HEK293 (cell line): ENCODE data around the gene FAM217B.

Experiments
- CTCF ChIA-PET: fragments of 350-600 bp; formaldehyde crosslinking; extraction: SDS; loops from one replicate; lab custom pipeline; 2021; ENCODE audit warnings: antibody characterized with exemption; lab: Yijun Ruan, JAX
- POLR2A ChIA-PET: fragments of 300-600 bp; formaldehyde crosslinking; extraction: SDS; loops from one replicate; lab custom pipeline; 2020; ENCODE audit warnings: antibody characterized with exemption, inconsistent platforms; lab: Yijun Ruan, JAX
- H3K27ac ChIP-seq: fragments of 200-500 bp; sonication (Bioruptor generic); 2 replicates; pipeline ENCODE4 v1.5.1; 2014; ENCODE audit warnings: low read depth, low read length, control low read depth, inconsistent platforms; ENCODE audit errors: extremely low read depth
- H3K36me3 ChIP-seq, 2 experiments: fragments of 200-500 bp in 1 of 2; sonication (Bioruptor generic) in 1 of 2; 1 replicate in 1 of 2; 2 replicates in 1 of 2; pipeline ENCODE4 v1.5.1; 2014 to 2017; ENCODE audit warnings: inconsistent platforms in 2 of 2, low read length in 2 of 2; ENCODE audit not compliant: control insufficient read depth in 2 of 2, insufficient read depth in 1 of 2
- H3K4me1 ChIP-seq: fragments of 200-500 bp; sonication (Bioruptor generic); 2 replicates; pipeline ENCODE4 v1.5.1; 2014; ENCODE audit warnings: mild to moderate bottlenecking, low read length, inconsistent platforms; ENCODE audit not compliant: control insufficient read depth, insufficient read depth
- H3K4me3 ChIP-seq: 2 replicates; pipeline ENCODE4 v1.5.1; 2011; ENCODE audit warnings: low read depth, mild to moderate bottlenecking, control low read depth, low read length, moderate library complexity
- H3K9me3 ChIP-seq: fragments of 200-500 bp; sonication (Bioruptor generic); 2 replicates; pipeline ENCODE4 v1.5.1; 2014; ENCODE audit warnings: low read depth, low read length, inconsistent platforms; ENCODE audit not compliant: control insufficient read depth, insufficient read depth
- GLIS1 ChIP-seq: fragments of 450-650 bp; formaldehyde crosslinking; IDR thresholded peaks from 2 replicates; pipeline ENCODE4 v1.5.1; 2016; ENCODE audit warnings: missing biosample characterization, missing genetic modification characterization
- HOXA7 ChIP-seq: sonication (generic); formaldehyde crosslinking; IDR thresholded peaks from 2 replicates; pipeline ENCODE4 v1.8.1; 2022; ENCODE audit warnings: missing genetic modification reagents, borderline replicate concordance
- KLF16 ChIP-seq: fragments of 450-650 bp; formaldehyde crosslinking; IDR thresholded peaks from 2 replicates; pipeline ENCODE4 v1.5.1; 2017; ENCODE audit warnings: missing biosample characterization, missing genetic modification characterization
- KLF9 ChIP-seq: fragments of 450-650 bp; formaldehyde crosslinking; IDR thresholded peaks from 2 replicates; pipeline ENCODE4 v1.5.1; 2016; ENCODE audit warnings: missing biosample characterization, missing genetic modification characterization, low read depth
- PRDM4 ChIP-seq: fragments of 450-650 bp; formaldehyde crosslinking; IDR thresholded peaks from 2 replicates; pipeline ENCODE4 v1.5.1; 2017; ENCODE audit warnings: missing biosample characterization, missing genetic modification characterization
- SETDB1 ChIP-seq: IDR thresholded peaks from one replicate; pipeline ENCODE4 v1.6.1; 2017; ENCODE audit warnings: mild to moderate bottlenecking, low read length, moderate library complexity, mixed read lengths; ENCODE audit not compliant: insufficient read length
- TCF7L2 ChIP-seq: IDR thresholded peaks from 2 replicates; pipeline ENCODE4 v1.6.1; 2011; ENCODE audit warnings: low read depth, mild to moderate bottlenecking, inconsistent platforms, low read length, moderate library complexity, borderline replicate concordance
- ZBTB10 ChIP-seq: fragments of 450-650 bp; formaldehyde crosslinking; IDR thresholded peaks from 2 replicates; pipeline ENCODE4 v1.5.1; 2016; ENCODE audit warnings: missing biosample characterization, missing genetic modification characterization
- ZBTB44 ChIP-seq: fragments of 450-650 bp; IDR thresholded peaks from 2 replicates; pipeline ENCODE4 v1.5.1; 2018; ENCODE audit warnings: missing biosample characterization, mild to moderate bottlenecking, missing genetic modification characterization
- ZBTB8A ChIP-seq: fragments of 450-650 bp; formaldehyde crosslinking; IDR thresholded peaks from 2 replicates; pipeline ENCODE4 v1.5.1; 2016; ENCODE audit warnings: missing biosample characterization, missing genetic modification characterization
- ZFHX2 ChIP-seq: fragments of 450-650 bp; formaldehyde crosslinking; conservative IDR thresholded peaks from 2 replicates; pipeline ENCODE4 v1.5.1; 2016; ENCODE audit warnings: missing biosample characterization, missing genetic modification characterization
- ZFP3 ChIP-seq: fragments of 450-650 bp; formaldehyde crosslinking; IDR thresholded peaks from 2 replicates; pipeline ENCODE4 v1.5.1; 2016; ENCODE audit warnings: low read depth, missing biosample characterization, missing genetic modification characterization
- ZIC2 ChIP-seq: fragments of 450-650 bp; formaldehyde crosslinking; IDR thresholded peaks from 2 replicates; pipeline ENCODE4 v1.5.1; 2016; ENCODE audit warnings: missing biosample characterization, missing genetic modification characterization
- ZNF140 ChIP-seq: fragments of 450-650 bp; formaldehyde crosslinking; IDR thresholded peaks from 2 replicates; pipeline ENCODE4 v1.5.1; 2016; ENCODE audit warnings: missing biosample characterization, missing genetic modification characterization
- ZNF18 ChIP-seq: fragments of 450-650 bp; formaldehyde crosslinking; IDR thresholded peaks from 2 replicates; pipeline ENCODE4 v1.5.1; 2016; ENCODE audit warnings: missing biosample characterization, missing genetic modification characterization
- ZNF202 ChIP-seq: fragments of 450-650 bp; formaldehyde crosslinking; IDR thresholded peaks from 2 replicates; pipeline ENCODE4 v1.5.1; 2016; ENCODE audit warnings: missing biosample characterization, missing genetic modification characterization, borderline replicate concordance
- ZNF274 ChIP-seq, 2 experiments: fragments of 200-500 bp in 1 of 2; fragments of 450-650 bp in 1 of 2; sonication (Bioruptor generic) in 1 of 2; formaldehyde crosslinking in 1 of 2; IDR thresholded peaks; 2 replicates each; pipeline versions ENCODE4 v1.5.1 to v1.6.1; 2014 to 2016; ENCODE audit warnings: borderline replicate concordance in 1 of 2, inconsistent platforms in 1 of 2, low read length in 1 of 2, missing biosample characterization in 1 of 2, missing genetic modification characterization in 1 of 2
- ZNF311 ChIP-seq: fragments of 450-650 bp; formaldehyde crosslinking; IDR thresholded peaks from 2 replicates; pipeline ENCODE4 v1.5.1; 2017; ENCODE audit warnings: missing biosample characterization, missing genetic modification characterization, borderline replicate concordance
- ZNF48 ChIP-seq: fragments of 450-650 bp; formaldehyde crosslinking; IDR thresholded peaks from 2 replicates; pipeline ENCODE4 v1.5.1; 2016; ENCODE audit warnings: missing biosample characterization, missing genetic modification characterization
- ZNF645 ChIP-seq: fragments of 450-650 bp; formaldehyde crosslinking; IDR thresholded peaks from 2 replicates; pipeline ENCODE4; 2016; ENCODE audit warnings: missing biosample characterization, missing genetic modification characterization
- ZNF658 ChIP-seq: fragments of 450-650 bp; formaldehyde crosslinking; IDR thresholded peaks from 2 replicates; pipeline ENCODE4; 2016; ENCODE audit warnings: missing biosample characterization, missing genetic modification characterization
- ZNF843 ChIP-seq: fragments of 450-650 bp; formaldehyde crosslinking; IDR thresholded peaks from 2 replicates; pipeline ENCODE4 v1.5.1; 2016; ENCODE audit warnings: missing biosample characterization, missing genetic modification characterization
- ZSCAN16 ChIP-seq: fragments of 450-650 bp; formaldehyde crosslinking; IDR thresholded peaks from 2 replicates; pipeline ENCODE4 v1.5.1; 2016; ENCODE audit warnings: missing biosample characterization, missing genetic modification characterization

FAM217B gene

GRCh38 chr20:59962155-59962554 is 22.0 kb downstream of the FAM217B start:
- Histone ChIP-seq H3K4me1 (peaks cover 3% of the 10 kb centered on the region; the same call in 1 of the 2 replicates), H3K9me3 (no peaks in the 10 kb centered on the region), H3K4me3 (no peak overlapping the region), H3K36me3 (no peaks in the 10 kb centered on the region), H3K27ac (no peak overlapping the region)
- TF ChIP-seq ZSCAN16 (tag by site-specific recombination): no peak
- TF ChIP-seq SETDB1: no peak
- no peak for TF ChIP-seq GLIS1 (tag by site-specific recombination)
- TF ChIP-seq ZNF274 (IDR thresholded peaks at IDR 0.05; ENCODE audit: low read length): no peak
- TF ChIP-seq ZNF274 (tag by site-specific recombination; IDR thresholded peaks at IDR 0.05; ENCODE audit: borderline replicate concordance): no peak
- no peak for TF ChIP-seq ZIC2
- TF ChIP-seq ZBTB8A (tag by site-specific recombination): no peak
- ChIA-PET POLR2A (no interaction called here), CTCF (no interaction called here)

- no peak for TF ChIP-seq ZNF843 (tag by site-specific recombination)
- peak; percentile 18; the same call in 1 of the 2 replicates for TF ChIP-seq ZNF140 (tag by site-specific recombination)
- no peak for TF ChIP-seq ZBTB10
- TF ChIP-seq, all 188 proteins: peak for 1
- H3K9me3 ChIP-seq: no peaks in the 10 kb centered on the region
- H3K4me3 ChIP-seq: no peak overlapping the region
- CTCF ChIA-PET: no interaction called here
- no peaks in the 10 kb centered on the region for H3K4me1 ChIP-seq
- POLR2A ChIA-PET: no interaction called here
- no peaks in the 10 kb centered on the region for H3K36me3 ChIP-seq
- H3K27ac ChIP-seq: no peak overlapping the region
Observed at GRCh38 chr20:59966428-59966827, 26.2 kb downstream of the FAM217B start.

- Histone ChIP-seq H3K9me3 (no peaks in the 10 kb centered on the region), H3K4me1 (no peaks in the 10 kb centered on the region), H3K4me3 (no peak overlapping the region), H3K36me3 (no peaks in the 10 kb centered on the region), H3K27ac (no peak overlapping the region)
- ChIA-PET CTCF (no interaction called here), POLR2A (no interaction called here)
- TF ChIP-seq ZBTB44 (tag by site-specific recombination): no peak
- TF ChIP-seq ZIC2: no peak
- TF ChIP-seq ZFHX2 (tag by site-specific recombination): no peak
- TF ChIP-seq ZNF18 (tag by site-specific recombination): no peak
- no peak for TF ChIP-seq ZNF48 (tag by site-specific recombination)
- TF ChIP-seq ZNF658 (tag by site-specific recombination): no peak
- no peak for TF ChIP-seq PRDM4 (tag by site-specific recombination)
- TF ChIP-seq ZFP3 (tag by site-specific recombination): no peak
- TF ChIP-seq ZNF645 (tag by site-specific recombination): no peak
- no peak for TF ChIP-seq HOXA7
- no peak for TF ChIP-seq ZBTB8A (tag by site-specific recombination)
- TF ChIP-seq KLF9: no peak
- no peak for TF ChIP-seq TCF7L2
- no peak for TF ChIP-seq KLF16 (tag by site-specific recombination)
- no peak for TF ChIP-seq ZNF202
- TF ChIP-seq ZNF311 (tag by site-specific recombination): no peak
Observed at GRCh38 chr20:59971428-59971827, 31.2 kb downstream of the FAM217B start.
